SW 1271 (cell line): ENCODE measurements around the gene BARHL1.

Experiments
- DNase-seq, 2 experiments: peaks; one replicate each; lab custom pipeline; 2025; lab: John Stamatoyannopoulos, UW

Gene BARHL1

DNA sequence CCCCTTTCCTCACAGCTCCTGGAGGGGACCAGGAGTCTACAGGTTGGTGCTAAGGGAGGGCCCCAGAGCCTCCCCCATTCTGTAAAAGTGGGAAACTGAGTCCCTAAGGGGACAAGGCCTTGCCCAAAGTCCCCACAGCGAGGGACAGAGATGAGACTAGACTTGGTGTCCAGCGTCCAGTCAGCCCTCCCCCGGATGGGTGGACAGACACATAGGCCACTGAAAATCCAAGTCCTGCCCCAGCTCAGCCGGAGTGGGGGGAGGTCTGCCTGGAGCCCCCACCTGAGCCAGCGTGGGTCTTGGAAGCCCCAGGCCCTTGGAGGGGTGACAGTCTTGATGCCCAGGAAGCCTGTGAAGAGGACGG is 5.2 kb downstream of the BARHL1 start:
- no peak for DNase-seq

DNA sequence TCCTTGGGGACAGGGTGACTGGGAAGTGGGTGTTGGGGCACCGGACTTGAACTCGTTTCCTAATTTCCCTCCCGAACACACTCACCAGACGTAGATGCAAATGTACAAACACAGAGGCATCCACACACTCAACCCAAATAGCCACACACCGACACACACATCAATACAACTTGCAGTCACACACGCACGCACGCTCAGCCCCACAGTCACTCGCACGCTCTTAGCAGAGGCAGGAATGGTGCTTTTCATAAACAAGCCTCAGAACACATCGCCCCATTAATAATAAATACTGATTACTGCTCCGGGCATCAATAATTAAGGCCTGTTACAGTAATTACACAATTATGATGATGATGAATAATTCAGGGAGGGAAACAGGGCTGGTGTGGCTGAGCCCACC is 5.7 kb downstream of the BARHL1 start:
- no peak for DNase-seq

DNA sequence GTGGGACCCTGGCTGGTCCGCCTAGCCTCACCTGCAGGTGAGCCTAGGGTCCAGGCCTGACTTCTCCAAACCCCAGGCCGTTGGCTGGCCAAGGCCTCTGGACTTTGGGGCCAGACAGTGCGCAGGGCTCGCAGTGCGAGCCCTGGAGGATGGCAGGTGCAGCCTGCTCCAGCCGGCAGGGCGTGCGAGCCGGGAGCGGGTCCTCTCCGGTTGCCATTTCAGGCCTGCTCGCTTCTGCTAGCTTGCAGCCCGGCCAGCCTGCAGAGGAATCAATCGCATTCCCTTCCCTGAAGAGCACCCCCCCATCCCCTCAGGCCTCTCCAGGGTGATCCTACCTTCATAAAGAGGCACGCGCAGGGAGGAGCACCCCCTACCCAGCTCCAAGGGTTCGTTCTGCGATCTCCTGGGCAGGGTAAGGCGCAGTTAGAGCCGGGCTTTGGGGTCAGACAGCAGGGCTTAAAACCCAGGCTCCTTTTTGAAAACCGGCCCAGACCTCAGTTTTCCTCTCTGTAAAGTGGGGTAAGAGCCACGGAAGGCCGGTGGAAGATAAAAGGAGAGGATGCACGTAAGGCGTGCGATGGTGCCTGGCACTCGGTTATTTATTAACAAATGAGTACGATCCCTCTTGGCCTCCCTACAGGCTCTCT is 6.2 kb downstream of the BARHL1 start:
- no peak for DNase-seq

DNA sequence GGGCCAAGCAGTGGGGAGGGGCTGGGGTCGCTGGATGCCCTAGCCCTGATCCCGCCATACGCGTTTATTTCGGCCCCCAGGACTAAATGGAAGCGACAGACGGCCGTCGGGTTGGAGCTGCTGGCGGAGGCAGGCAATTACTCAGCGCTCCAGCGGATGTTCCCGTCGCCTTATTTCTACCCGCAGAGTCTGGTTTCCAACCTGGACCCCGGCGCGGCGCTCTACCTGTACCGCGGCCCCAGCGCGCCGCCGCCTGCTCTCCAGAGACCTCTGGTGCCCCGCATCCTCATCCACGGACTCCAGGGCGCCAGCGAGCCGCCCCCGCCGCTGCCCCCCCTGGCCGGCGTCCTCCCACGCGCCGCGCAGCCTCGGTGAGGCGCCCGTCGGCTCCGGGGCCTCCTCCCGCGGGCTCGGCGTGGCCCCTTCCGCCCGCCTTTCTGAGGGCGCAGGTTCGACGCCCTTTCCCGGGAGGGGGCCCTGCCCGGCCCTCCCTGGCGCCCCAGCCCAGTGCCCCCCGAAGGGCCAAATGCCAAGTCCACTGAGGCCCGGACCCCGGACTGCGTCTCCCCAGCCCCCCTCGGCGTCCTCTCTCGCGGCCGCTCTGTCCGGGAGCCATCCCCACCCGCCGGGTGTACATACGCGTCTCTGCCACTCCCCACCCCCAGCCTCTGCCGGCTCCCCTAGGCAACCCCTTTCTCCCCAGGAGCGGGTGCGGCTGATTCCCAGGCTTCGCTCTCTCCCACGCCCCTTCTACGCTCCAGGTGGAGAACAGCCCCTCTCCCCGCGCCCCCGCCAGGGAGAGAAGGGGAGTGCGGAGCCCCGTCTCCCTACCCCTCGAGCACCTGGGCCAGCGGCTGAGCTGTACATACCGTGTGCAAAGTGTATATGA is 7.0 kb downstream of the BARHL1 start:
- no peak for DNase-seq

DNA sequence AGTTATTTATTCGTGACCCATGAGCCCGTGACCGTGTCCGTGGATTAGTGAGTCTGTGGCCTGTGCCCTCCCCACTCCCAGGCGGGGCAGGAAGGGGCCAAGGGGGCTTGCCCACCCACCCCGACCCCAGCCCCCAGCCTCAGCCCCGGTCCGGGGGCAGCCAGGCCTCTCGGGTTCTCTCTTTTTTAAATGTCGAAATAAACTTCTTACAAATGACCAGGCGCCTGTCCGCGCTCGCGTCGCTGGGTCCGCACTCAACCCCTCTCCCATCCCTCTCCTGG is 7.6 kb downstream of the BARHL1 start:
- no peak for DNase-seq

DNA sequence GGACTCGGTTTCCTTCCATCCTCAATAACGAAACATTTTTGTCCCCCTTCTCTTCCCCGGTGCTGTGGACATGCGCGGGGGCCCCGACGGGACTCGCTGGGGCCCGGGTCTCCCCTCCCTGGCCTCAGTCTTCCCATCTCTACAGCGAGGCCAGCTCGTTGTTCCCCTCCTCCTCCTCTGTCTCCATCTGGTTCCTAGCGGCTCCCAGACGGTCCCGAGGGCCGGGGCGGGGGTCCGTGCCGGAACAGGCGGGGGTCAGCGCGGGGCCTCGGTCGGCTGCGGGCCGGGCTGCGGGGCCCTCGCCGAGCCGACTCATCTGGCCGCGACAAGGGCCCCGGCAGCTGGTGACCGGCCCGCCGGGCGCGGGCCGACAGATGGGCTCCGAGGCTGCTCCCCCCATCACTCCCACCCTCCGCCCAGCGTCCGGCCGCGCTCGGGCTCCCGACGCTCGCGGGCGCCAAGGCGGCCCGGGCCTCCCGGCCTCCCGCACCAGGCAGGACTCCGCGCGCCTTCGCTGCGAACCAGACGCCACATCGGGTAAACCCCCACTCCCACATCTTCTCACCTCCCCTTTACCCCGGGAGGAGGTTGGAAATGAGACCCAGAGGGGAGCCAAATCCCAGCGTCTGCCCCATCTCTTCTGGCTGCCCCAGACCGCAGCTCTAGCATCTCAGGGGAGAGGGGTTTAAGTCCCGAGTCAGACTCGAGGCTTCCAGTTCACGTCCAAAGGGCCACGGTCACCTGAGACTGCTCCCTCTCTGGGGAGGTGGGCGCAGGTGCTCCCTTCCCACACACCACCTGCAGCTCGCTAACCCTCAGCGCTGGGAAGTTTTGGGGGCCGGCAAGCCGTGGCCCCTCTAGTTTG is 8.1 kb downstream of the BARHL1 start:
- DNase-seq = no peak

DNA sequence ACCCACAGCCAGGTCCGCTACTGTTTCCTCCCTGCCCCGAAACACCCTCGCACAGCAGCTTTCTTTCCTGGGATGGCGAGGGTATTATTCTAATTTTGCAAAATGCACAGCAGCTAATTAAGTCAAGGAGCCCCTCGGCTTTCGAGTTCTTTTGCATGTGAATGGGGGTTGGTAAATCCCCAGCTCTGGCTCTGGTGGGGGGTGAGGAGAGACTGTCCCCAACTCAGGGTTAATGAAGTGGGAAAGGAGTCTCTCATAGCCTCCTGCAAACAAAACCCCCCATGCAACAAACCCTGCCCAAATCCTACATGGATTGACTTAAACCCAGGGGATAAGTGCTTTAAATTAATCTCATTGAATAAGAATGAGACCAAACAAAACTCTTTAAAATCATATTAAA is 8.8 kb downstream of the BARHL1 start:
- no peak for DNase-seq

DNA sequence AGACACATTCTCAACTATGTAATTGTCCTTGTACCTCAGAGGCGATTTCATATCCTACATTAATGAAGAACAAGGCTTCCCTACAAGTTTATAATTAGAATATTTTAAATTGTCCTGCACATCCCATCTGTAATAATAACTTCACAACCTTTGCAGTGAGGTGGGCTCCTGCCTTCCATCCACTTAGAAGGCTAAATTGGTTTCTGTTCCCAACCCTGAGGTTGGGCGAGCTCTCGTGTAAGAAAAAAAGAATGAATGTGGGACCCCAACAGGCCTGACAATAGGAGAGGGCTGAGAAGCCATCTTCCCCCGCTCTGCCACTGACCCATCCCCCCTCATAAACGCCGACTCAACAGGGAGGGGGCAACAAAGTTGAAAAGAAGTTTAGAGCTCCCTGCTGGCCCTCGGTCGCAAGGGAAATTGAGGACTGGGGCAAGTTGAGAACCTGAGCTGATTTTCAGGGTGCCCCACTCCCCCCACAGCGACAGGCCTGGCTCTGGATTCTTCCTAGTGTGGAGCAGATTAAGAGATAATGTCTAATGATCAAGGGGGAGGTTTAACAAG is 9.4 kb downstream of the BARHL1 start:
- no peak for DNase-seq

DNA sequence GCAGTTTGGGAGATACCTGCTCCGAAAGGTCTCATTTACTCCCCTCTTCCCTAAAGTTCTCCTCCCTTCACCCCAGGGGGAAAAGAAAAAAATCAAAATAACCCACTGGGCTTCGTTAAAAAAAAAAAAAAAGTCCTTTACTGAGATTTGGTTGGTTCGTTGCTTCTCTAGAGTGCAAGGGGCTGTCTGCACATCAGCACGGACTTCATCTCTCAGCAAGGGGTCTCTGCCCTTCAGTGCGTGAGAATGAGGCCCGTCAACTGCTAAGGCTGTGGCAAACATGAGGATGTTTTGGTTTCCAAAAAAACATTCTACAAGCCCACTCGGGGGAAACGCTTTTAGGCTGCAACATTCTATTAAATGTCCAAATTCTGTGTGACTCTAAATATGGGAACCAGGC is 10.0 kb downstream of the BARHL1 start:
- DNase-seq = no peak

DNA sequence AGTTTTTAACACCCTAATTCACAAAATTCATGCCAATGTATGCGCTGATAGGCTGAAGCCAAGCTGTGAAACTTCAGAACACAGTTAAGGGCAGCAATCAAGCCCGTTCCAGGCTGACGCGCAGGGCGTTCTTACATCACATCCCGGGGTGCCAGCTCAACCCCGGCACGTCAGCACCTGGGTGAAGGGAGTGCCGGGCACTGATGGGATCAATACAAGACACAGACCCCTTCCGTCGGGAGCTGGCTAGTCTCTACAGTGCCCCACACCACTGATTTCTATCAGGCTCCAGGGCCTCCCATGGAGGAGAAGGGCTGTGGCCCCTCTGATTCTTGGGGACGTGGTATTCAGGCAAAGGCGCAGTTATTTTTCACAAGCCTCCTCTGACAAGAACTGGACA is 12.0 kb downstream of the BARHL1 start:
- no peak for DNase-seq

DNA sequence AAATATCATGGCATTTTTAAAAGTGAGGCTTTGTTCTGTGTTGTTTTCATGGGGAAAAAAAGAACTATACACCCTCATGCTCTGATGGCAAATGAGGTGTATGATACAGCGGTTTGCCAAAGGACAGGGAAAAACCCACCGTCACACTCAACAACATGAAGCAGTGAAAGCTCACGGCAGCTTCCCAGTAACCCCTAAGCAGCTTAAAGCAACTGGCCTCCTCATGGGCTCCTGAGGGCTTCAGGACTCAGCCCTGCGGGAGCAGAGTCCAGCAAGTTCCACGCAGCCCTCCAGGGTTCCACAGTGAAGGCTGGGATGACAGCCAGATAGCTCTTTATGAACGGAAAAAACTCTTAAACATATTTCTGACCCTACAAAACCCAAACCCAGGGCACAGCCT is 12.9 kb downstream of the BARHL1 start:
- DNase-seq = no peak

DNA sequence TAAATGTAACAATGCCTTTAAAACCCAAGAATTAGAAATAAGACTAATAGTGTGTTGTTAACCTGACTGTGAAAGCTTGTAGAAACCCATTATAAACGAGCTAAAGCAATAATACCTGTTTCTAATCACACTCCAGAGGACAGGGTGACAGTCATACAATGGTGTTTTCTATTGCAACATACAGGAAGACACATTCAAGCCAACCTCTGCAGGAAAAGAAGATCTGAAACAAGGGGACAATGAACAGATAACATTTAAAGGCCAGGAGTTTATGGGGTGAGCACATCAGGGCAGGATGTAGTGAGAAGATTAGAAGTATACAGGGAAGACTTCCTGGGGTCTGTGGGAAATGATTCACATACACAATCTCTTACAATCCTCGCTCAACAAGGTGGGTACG is 13.8 kb downstream of the BARHL1 start:
- DNase-seq = no peak

DNA sequence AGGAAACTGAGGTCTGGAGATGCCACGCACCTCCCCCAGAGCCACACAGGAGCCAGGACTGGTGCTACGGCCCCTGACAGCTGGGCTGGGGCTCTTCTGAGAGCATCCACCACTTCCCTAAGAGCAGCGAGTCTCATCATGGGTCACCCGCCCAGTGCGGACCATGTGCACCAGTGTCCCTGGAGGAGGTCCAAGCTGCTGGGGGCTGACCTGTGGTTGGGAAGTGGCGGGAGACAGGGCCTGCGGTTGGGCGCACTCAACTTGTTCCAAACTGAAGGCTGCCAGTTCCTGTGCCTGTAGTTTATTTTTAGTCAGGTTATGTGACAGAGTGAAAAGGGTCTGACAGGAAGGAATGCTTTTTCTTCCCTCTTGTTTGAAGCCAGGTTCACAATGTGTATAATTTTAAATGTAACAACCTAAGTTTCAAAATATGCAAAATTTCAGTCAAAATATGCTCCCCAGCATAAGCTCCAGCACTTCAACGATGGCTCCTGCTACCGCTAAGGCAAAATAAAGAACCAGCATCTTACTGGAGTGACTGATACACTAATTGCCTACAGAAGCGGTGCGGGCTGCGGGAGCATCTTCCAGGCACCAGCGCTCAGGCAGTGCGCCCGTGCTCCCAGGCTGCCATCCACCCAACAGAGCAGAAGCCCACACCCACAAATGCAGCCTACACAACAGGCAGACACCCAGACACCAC is 14.8 kb downstream of the BARHL1 start:
- no peak for DNase-seq

DNA sequence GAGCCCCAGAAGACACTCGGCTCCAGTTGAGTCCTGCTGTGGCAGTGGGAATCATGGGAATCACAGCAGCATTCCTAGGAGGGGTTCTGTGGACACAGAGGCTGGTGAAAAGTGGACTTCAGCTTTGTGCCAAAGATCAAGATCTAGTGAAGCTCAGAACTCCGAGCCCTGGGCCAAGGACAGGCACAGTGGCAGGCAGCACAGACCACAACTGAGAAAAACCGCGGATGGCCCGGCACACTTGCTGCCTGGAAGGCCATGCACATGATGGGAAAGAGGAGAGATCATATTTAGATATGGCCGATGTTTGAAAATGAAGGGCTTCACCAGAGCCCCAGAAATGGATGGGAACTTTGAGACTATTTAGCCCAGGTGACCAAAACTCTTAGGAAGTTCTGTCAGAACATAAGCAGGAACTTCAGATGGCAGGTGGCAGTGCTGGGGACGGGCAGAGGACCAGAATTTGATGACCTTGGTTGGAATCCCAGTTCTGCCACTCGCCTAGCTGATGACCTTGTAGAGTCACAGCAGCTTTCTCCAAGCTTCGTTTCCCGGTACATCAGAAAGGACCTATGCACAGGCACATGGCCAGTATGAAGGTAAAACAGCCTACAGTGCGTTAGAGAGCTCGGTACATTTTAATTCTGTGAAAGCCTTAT is 18.0 kb downstream of the BARHL1 start:
- DNase-seq = no peak

DNA sequence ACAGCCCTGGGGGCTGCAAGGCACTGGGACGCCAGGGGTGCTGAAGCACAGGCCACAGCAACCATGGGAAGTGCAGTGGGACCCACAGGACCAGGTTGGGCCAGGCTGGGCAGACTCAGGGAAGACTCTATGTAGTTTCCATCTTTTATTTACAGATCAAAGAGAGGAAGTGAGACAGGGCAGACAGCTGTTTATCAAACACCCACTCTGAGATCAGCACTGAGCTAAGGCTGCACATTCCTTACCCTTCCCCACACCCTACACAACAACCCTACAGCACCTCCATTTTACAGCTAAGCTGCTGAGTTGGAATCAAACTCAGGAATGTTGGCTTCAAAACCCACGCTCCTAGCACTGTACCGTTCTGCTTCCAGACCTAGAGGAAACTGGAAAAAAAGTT is 19.8 kb downstream of the BARHL1 start:
- DNase-seq = no peak

DNA sequence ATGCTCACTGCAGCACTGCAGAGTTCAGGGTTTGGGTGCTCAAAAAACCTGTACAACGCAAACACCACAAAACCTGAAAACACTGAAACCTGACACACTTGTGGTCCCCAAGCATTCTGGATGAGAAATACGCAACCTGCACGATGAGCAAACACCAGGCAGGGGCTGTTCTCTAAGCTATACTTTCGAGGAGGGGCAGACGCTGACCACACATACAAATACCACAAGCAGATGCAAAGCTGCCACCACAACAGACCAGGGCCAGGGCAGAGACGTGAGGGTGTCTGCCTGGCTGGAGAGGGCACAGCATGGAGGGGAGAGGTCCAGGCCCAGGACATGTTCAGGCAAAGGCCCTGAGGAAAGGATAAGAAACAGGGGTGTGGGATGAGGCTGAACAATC is 23.0 kb downstream of the BARHL1 start:
- DNase-seq = no peak

DNA sequence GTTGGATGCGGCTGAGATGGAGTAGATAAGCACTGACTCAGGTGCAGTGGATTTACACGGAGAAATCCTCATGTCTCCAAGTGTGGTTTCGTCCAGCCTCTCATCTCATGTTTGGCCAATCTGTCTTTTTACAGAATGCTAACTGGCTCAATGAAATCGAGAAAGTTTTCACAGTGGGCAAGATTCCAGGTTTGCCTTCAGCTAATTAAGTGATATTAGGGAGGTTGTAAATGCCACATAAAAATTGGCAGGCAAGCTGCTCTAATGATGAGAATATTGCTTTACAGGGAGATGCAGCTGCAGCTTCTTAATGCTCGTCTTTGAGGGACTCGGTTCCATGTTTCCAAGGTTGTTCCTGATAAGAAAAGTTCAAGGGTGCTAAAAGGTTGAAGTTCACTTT is 23.7 kb downstream of the BARHL1 start:
- no peak for DNase-seq

DNA sequence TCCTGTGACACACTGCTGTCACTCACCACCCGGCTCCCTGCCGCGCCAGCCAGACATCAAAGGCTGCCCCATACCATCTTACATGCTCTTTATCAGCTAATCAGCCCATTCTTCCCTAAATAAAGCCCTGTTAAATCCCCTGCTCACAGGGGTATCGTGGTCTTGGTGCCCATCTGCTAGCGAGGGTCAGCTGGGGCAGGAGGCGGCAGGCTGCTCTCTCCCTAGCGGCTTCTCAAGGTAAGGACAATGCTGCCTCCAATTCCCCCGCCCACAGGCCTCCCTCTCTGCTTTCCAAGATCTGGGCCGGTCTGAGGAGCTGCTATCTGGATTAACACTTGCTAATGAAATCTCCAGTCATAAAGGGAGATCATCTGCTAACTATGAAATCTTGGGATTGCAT is 26.8 kb downstream of the BARHL1 start:
- no peak for DNase-seq

DNA sequence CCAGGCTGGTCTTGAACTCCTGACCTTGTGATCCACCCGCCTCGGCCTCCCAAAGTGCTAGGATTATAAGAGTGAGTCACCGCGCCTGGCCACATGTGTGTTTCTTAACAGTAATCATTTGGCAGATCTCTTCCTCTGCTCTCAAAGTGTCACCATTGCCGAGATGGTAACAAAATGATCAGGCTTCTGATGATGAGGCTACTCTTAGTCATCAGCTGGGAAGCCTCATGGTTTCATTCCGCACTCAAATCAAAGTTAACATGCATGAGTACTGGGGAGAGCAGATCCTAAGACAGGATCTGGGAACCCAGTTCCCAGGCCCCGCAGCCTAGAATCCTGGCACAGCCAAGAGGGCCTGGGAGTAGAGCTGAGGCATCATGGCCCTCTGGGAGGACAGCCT is 27.4 kb downstream of the BARHL1 start:
- no peak for DNase-seq

DNA sequence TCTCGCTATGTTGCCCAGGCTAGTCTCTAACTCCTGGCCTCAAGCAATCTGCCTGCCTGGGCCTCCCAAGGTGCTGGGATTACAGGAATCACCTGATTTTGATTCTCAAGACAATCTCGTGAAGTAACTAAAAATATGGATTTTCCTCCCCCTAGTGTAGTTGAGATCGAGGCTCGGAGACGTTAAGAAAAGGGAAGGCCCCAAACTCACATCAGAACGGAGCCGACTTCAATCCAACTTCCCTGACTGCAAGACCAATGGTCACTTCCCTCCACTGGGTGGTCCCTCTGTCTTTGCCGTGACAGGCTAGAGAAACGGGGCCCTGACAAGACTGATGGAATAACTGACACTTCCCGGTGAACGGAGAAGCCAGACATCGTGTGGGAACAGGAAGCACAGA is 28.3 kb downstream of the BARHL1 start:
- DNase-seq = no peak

DNA sequence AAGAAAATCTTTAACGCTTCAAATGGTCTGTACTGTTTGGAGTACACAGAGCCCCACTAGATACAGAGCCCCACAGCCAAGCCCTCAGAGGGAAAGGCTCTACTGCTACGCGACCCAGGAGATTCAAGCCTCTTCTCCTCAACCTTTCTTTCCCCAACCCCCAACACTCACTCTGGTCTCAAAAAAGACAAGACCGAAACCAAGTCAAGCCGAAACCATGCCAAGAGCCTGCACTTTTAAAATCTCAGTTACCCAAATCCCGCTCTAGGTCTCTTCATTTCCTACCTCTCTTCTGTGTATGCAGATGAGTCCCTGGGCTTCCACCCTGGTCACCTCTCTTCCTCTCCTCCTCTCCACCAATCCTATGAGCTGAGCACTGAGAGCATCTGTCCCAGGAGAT is 31.9 kb downstream of the BARHL1 start:
- DNase-seq = no peak

DNA sequence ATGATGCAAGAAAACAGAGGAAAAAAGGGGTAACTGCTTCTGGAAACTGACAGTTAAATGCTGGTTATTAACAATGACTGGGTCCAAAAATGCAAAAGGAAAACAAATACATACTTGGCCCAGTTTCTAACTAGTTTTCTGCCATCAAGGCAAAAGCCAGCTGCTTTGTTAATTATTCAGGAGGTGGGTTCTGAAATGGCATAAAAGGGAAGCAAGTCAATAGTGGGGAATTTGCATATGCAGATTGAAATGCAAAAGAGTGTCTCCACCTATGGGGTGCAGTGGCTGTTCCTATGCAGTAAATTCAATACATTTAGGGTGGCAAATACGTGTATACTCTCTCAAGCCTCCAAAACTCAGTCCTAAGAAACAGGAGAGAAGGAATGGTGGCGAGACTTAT is 33.4 kb downstream of the BARHL1 start:
- no peak for DNase-seq
